CD4-positive, alpha-beta T cell treated with Interferon gamma for 1 hour (primary cell): ENCODE data around the gene KDM8.
A peak's percentile ranks its signal among the peaks of the same experiment; 100 is the strongest.
"Not testable (repeated sequence)": the region's sequence is repeated elsewhere in the genome, so short reads cannot be mapped to it uniquely, and the experiment has no call there.

Source experiments
- DNase-seq: peaks from one replicate; pipeline ENCODE4 v3.0.0-alpha.2; 2020

KDM8 gene

GRCh38 chr16:27245276-27246172, 42.2 kb downstream of the KDM8 start:
- DNase-seq: no peak

GRCh38 chr16:27246439-27246838, 43.1 kb downstream of the KDM8 start:
- no peak for DNase-seq

DNA sequence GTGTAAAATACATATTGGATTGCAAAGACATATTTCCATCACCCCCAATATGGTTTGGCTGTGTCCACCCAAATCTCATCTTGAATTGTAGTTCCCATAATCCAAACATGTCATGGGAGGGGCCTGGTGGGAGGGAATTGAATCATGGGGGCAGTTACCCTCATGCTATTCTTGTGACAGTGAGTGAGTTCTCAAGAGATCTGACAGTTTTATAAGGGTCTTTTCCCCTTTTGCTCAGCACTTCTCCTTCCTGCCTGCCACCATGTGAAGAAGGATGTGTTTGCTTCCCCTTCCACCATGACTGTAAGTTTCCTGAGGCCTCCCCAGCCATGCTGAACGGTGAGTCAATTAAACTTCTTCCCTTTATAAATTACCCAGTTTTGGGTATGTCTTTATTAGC, 43.8 kb downstream of the KDM8 start:
- not testable (repeated sequence) for DNase-seq

- no peak for DNase-seq
These were observed 44.7 kb downstream of the KDM8 start for GRCh38 chr16:27248036-27248435.

GRCh38 chr16:27248886-27249285, 45.6 kb downstream of the KDM8 start:
- DNase-seq: not testable (repeated sequence)

DNA sequence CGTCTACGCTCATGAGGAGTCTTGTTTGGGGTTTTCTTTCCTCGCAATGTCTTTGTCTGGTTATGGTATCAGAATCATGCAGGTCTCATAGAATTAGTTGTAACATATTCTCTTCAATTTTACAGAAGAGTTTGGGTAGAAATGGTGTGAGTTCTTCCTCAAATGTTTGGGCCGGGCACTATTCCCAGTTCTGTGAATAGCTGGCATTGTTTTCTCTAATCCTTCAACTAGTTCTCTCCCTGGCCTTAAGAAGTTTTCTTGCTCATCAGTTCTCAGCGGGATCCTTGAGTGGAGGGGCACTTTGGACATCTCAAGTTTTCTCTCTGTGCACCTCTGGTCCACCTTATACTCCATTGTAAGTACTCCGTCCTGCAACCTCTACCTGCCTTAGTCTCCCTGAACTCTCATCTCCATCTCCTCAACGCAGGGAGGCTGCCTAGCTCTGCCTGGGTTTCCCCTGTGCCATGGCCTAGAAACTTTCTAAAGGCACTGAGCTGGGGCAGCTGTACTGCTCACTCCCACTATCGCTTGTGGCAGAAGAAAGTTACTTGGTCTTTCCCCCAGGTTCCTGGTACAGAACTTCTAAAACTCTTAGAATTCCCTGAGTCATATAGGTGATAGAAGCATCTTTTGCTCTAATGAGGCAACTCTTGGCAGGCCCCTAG, 48.3 kb downstream of the KDM8 start:
- DNase-seq: no peak

- DNase-seq: no peak
These were observed 48.9 kb downstream of the KDM8 start for GRCh38 chr16:27252206-27252585.

- no peak for DNase-seq
These were observed 50.2 kb downstream of the KDM8 start for GRCh38 chr16:27253526-27253930.

DNA sequence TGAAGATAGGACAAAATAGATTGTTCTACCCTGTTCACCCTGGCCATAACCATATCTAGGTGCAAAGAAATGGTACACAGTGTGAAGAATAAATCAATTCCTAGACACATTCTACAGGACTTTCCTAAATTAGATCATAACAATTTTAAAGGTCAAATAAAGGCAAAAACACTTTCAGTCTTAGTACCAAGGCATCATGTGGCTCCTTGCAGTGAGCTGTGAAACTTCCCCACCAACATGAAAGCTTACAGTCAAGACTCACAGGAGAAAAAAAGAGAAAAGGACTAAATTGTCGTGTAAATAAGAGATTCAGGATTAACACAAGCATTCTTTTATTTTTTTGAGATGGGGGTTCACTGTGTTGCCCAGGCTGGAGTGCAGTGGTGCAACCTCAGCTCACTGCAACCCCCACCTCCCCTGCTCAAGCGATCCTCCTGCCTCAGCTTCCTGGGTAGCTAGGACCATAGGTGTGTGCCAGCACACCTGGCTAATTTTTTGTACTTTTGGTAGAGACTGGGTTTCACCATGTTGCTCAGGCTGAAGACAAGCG, 51.0 kb downstream of the KDM8 start:
- DNase-seq: no peak

GRCh38 chr16:27256861-27257260, 53.5 kb downstream of the KDM8 start:
- DNase-seq: no peak

DNA sequence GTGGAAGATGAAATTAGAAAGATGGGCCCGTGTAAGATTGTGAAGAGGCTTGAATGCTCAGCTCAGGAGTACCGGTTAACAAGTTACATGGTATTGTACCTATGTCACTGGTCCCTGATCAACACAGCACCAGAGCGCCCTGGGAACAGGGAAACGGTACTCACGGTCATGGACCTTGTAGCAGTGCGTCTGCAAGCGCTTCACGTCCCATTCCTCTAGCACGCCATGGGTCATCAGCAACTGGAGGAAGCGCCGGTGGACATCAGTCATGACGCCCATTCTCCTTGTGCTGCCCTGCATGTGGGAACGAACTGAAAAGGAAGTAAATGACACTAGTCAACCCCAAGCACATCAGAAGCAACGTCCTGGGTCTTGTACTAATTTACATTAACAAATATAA, 53.9 kb downstream of the KDM8 start:
- DNase-seq: no peak

DNA sequence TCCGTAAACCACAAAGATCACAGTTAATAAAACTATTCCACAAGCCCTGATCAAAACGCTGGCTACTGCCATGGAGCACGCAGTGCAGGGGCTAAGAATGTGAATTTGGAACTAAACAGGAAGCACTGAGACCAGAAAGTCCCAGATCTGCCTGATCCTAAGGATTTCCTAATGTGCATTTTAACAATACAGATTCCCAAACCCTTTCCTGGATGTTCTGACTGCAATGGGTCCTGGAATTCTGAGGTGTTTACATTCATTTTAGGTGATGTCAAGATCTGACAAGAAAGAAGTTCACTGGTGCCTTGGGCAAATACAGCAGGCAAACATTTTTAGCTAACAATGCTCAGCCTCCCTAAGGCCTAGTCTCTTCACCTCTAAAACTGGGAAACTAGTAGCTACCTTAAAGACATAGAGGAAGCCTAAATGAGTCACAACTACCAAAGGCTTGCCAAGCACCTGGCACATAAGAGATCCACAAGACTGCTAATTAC, 55.0 kb downstream of the KDM8 start:
- DNase-seq: no peak

- no peak for DNase-seq
These were observed 56.4 kb downstream of the KDM8 start for GRCh38 chr16:27259710-27260109.

GRCh38 chr16:27262904-27263423, 59.6 kb downstream of the KDM8 start:
- DNase-seq: not testable (repeated sequence)

- DNase-seq: no peak
These were observed 60.8 kb downstream of the KDM8 start for GRCh38 chr16:27264151-27264550.

DNA sequence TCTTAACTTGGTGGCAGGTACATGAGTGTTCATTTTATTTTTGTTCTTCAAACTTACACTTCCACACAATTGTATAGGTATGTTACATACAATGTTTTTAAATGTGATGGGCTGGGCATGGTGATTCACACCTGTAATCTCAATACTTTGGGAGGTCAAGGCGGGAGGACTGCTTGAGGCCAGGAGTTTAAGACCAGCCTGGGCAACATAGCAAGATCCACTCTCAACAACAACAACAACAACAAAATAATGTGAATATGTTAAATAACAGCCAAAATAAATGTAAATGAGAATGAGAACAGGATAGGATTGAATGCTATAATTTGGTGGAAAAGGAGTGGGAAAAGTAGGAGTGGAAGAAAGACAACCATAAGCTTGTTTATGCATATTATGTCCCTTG, 62.7 kb downstream of the KDM8 start:
- no peak for DNase-seq

DNA sequence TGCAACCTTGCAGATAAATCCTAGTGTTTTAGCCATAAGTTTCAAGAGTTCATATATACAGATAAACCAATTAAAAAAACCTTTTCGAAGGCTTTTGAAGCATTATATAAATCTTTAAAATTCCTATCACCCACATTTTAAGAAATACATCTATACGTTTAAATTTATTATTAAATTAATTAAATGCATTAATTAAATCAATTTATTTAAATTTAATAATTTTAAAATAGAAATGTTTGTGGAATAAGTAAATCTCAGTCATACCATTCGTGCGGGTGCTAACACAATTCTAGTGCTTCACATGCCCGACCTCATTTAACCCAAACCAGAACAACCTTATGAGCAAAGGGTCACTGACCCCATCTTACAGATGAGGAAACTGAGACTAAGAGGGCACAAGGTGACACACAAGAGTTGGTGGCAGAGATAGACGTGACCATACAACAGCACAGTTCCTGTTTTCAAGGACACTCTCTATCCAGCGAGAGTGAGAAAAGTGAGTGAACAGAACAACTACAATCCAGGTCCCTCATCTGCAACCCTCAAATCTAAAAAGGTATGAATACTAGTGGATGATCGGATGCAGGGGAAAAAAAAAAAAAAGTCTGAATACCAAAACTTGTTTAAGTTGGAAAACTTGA, 63.8 kb downstream of the KDM8 start:
- no peak for DNase-seq

GRCh38 chr16:27268376-27269299, 65.3 kb downstream of the KDM8 start, which contains the start of gene NSMCE1:
TSS of gene NSMCE1 (minus strand) at chr16:27268772. CDS start at chr16:27257570, 11,202 bp downstream.
- DNase-seq: peak; percentile 95

DNA sequence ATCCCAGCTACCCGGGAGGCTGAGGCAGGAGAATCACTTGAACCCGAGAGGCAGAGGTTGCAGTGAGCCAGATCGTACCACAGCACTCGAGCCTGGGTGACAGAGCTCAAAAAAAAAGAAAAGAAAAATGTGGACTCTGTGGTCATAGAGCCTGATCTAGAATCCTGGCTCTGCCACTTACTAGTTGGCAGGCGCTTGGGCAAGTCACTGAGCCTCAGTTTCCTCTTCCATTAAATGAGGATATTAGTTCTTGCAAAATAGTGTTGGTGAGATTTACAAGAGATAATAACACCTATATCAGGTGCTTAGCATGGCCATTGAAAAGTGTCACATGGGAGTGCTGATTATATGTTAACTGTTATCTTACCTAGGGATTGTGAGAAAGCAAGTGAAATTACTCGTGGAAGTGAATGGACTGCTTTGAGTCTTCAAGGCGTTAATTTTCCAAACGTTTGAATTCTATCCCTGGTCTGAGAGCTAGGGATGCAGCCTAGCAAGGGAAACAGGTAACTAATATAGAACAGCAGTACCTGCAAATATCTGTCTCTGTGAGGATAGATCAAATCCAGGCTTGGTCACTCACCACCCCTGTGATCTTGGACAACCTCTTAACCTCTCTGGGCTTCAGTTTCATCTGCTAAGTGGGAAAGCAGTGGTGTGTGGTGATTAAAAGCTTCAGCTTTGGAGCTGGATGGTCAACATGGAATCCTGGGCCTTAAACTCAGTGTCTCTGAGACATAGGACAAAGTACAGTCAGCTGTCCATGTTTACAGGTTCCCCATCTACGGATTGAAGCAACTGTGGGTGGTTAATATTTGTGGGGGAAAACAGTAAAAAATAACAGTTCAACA, 66.2 kb downstream of the KDM8 start:
- DNase-seq: no peak

GRCh38 chr16:27270349-27270748, 67.0 kb downstream of the KDM8 start:
- DNase-seq: no peak
